ENCODE measurements around the gene LRRC25. TPM values are rescaled to one million over a fixed set of nuclear protein-coding genes. Genes with fewer than 3 reads are reported as not detected.

Gene LRRC25
- total RNA-seq, 1 experiment from 2014 or later = not detected

DNA sequence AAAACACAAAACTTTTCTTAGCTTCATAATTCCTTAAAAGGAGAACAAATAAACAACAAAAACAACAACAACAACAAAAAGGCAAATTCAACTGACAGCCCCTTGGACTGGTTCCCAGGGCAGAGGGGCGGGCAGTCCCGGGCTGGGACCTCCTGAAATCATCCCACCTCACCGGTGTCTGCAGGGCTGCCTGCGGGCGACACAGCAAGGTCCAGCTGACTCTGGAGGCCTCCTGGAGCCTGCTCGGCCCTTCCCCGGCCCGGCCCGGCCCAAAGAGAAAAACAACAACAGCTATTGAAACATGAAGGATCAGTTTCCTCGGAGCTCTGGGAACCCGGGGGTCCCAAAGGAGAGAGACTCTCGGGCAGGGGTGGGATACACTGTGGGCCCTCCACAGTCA is 45.5 kb upstream of the LRRC25 start:
- Mint-ChIP-seq H3K4me1 (peaks cover 20 to 23% of the 10 kb centered on the region in 2 experiments), H3K27ac (no peak overlapping the region), H3K36me3 (ENCODE audit: insufficient read depth in 1 of 3, low read depth in 3 of 3) (peaks cover 5 to 23% (median 15%) of the 10 kb centered on the region in 3 experiments; a peak in 6 of 7 replicates), H3K4me3 (no peak overlapping the region), H3K27me3 (ENCODE audit: low read depth) (peaks cover 1% of the 10 kb centered on the region; the same call in 1 of the 2 replicates), H3K9me3 (peaks cover 3% of the 10 kb centered on the region in 2 experiments; a peak in 3 of 5 replicates)
- Histone ChIP-seq H4K8ac (replicated peaks; ENCODE audit: insufficient read length, low read depth, low read length) (no peak overlapping the region), H3K23ac (ENCODE audit: insufficient read length, low read depth, low read length) (no peak overlapping the region), H2BK12ac (ENCODE audit: insufficient read length, low read depth, low read length) (no peak overlapping the region), H3K18ac (ENCODE audit: insufficient read length, low read depth, low read length) (no peak overlapping the region), H3K9me3 (ENCODE audit: control insufficient read depth, low read depth, low read length) (no peaks in the 10 kb centered on the region), H2BK5ac (ENCODE audit: insufficient read length, low read length) (no peak overlapping the region), H4K91ac (ENCODE audit: insufficient read length, low read depth, low read length) (no peak overlapping the region), H3K23me2 (ENCODE audit: insufficient read length, low read depth, low read length, poor library complexity, severe bottlenecking) (peaks cover 4% of the 10 kb centered on the region), H3K27me3 (ENCODE audit: insufficient read depth, low read length) (no peaks in the 10 kb centered on the region), H3K4ac (ENCODE audit: low read depth, low read length) (no peak overlapping the region), H3K79me2 (ENCODE audit: insufficient read depth, low read length) (no peaks in the 10 kb centered on the region), H4K20me1 (ENCODE audit: control insufficient read depth, insufficient read depth, insufficient read length) (no peaks in the 10 kb centered on the region), H2AK5ac (ENCODE audit: insufficient read length, low read length) (no peak overlapping the region), H2BK120ac (ENCODE audit: low read depth, low read length, poor library complexity, severe bottlenecking) (no peak overlapping the region), H3K14ac (ENCODE audit: insufficient read depth, low read length) (no peak overlapping the region), H2BK20ac (ENCODE audit: low read depth, low read length, poor library complexity, severe bottlenecking) (no peak overlapping the region), H3K9ac (ENCODE audit: extremely low read depth, insufficient read length, low read length) (no peak overlapping the region), H3T11ph (ENCODE audit: low read length) (no peak overlapping the region), H3K4me1 (ENCODE audit: insufficient read depth, low read length) (peaks cover 7% of the 10 kb centered on the region; the same call in 1 of the 2 replicates), H3K56ac (ENCODE audit: insufficient read length, low read depth, low read length) (no peak overlapping the region), H2AFZ (ENCODE audit: low read length) (no peak overlapping the region), H3K27ac (ENCODE audit: insufficient read length, low read depth, low read length) (no peak overlapping the region), H3K79me1 (ENCODE audit: insufficient read depth, low read depth, low read length, poor library complexity, severe bottlenecking) (no peaks in the 10 kb centered on the region), H2BK15ac (ENCODE audit: low read depth, low read length) (no peak overlapping the region), H4K5ac (ENCODE audit: insufficient read length, low read depth, low read length) (no peak overlapping the region), H3K4me2 (ENCODE audit: insufficient read depth, insufficient read length, low read length) (no peak overlapping the region)
- DNase-seq = no peak
- WGBS (ENCODE audit: extremely low coverage, insufficient read length, low lambda C conversion rate) = no CpG with 5 or more reads among the region's 12 CpGs
- TF ChIP-seq, protein P1, sequence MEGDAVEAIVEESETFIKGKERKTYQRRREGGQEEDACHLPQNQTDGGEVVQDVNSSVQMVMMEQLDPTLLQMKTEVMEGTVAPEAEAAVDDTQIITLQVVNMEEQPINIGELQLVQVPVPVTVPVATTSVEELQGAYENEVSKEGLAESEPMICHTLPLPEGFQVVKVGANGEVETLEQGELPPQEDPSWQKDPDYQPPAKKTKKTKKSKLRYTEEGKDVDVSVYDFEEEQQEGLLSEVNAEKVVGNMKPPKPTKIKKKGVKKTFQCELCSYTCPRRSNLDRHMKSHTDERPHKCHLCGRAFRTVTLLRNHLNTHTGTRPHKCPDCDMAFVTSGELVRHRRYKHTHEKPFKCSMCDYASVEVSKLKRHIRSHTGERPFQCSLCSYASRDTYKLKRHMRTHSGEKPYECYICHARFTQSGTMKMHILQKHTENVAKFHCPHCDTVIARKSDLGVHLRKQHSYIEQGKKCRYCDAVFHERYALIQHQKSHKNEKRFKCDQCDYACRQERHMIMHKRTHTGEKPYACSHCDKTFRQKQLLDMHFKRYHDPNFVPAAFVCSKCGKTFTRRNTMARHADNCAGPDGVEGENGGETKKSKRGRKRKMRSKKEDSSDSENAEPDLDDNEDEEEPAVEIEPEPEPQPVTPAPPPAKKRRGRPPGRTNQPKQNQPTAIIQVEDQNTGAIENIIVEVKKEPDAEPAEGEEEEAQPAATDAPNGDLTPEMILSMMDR (conservative IDR thresholded peaks at IDR 0.05) = no peak
